Activated T-cell treated with anti-CD3 and anti-CD28 coated beads, Interleukin-2, amount 50 U/mL, for 4 hours (primary cell): ENCODE data around the gene STUM. TPM values are rescaled to one million over a fixed set of nuclear protein-coding genes. Genes with fewer than 3 reads are reported as not detected.

Source experiments
- ATAC-seq, 2 donors: fragments of 200-7000 bp; cut with Tn5 transposase; one replicate each; pipeline ENCODE4 v1.10.0; 2021
- DNase-seq: peaks from one replicate; pipeline ENCODE4 v3.0.0-alpha.2; 2020
- H3K27me3 Mint-ChIP-seq: one replicate; pipeline ENCODE4 v1.8.0; 2021; ENCODE audit warnings: low read depth, mixed read lengths
- H3K36me3 Mint-ChIP-seq: one replicate; pipeline ENCODE4 v1.8.0; 2022; ENCODE audit warnings: mixed read lengths; ENCODE audit not compliant: insufficient read depth
- H3K4me1 Mint-ChIP-seq: one replicate; pipeline ENCODE4 v1.8.0; 2021; ENCODE audit warnings: low read depth, mixed read lengths
- H3K4me3 Mint-ChIP-seq: one replicate; pipeline ENCODE4 v1.8.0; 2021; ENCODE audit warnings: mild to moderate bottlenecking, moderate library complexity, mixed read lengths
- H3K9me3 Mint-ChIP-seq: one replicate; pipeline ENCODE4 v1.8.0; 2021; ENCODE audit warnings: mixed read lengths
- total RNA-seq, 3 donors: library from RNA; stranded (reverse); gene quantifications; one replicate each; pipeline ENCODE4 v1.2.1, GENCODE V29; 2021

The STUM gene
- total RNA-seq, 3 donors from 2014 or later: not detected

GRCh38 chr1:226575739-226576378, 27.3 kb downstream of the STUM start:
- ATAC-seq (no peak), DNase-seq (no peak)
- no peak overlapping the region for H3K4me3 Mint-ChIP-seq
- no peaks in the 10 kb centered on the region for H3K27me3 Mint-ChIP-seq
- no peaks in the 10 kb centered on the region for H3K36me3 Mint-ChIP-seq
- H3K4me1 Mint-ChIP-seq: no peaks in the 10 kb centered on the region
- no peaks in the 10 kb centered on the region for H3K9me3 Mint-ChIP-seq

GRCh38 chr1:226576601-226577000, 28.0 kb downstream of the STUM start:
- DNase-seq (no peak), ATAC-seq (no peak)
- no peaks in the 10 kb centered on the region for H3K9me3 Mint-ChIP-seq
- no peaks in the 10 kb centered on the region for H3K36me3 Mint-ChIP-seq
- no peak overlapping the region for H3K4me3 Mint-ChIP-seq
- H3K27me3 Mint-ChIP-seq: no peaks in the 10 kb centered on the region
- H3K4me1 Mint-ChIP-seq: no peaks in the 10 kb centered on the region

GRCh38 chr1:226577401-226578180, 29.0 kb downstream of the STUM start:
- Mint-ChIP-seq H3K4me1 (no peaks in the 10 kb centered on the region), H3K4me3 (no peak overlapping the region), H3K36me3 (no peaks in the 10 kb centered on the region), H3K27me3 (peaks cover 2% of the 10 kb centered on the region), H3K9me3 (no peaks in the 10 kb centered on the region)
- no peak for DNase-seq
- ATAC-seq: no peak

GRCh38 chr1:226578946-226579578, 30.5 kb downstream of the STUM start:
- Mint-ChIP-seq H3K36me3 (no peaks in the 10 kb centered on the region), H3K9me3 (no peaks in the 10 kb centered on the region)
- no peak for ATAC-seq

GRCh38 chr1:226579781-226580323, 31.3 kb downstream of the STUM start:
- ATAC-seq (no peak), DNase-seq (no peak)
- Mint-ChIP-seq H3K4me3 (no peak overlapping the region), H3K4me1 (no peaks in the 10 kb centered on the region), H3K36me3 (no peaks in the 10 kb centered on the region), H3K9me3 (no peaks in the 10 kb centered on the region), H3K27me3 (peaks cover 2% of the 10 kb centered on the region)

More at GRCh38 chr1:226578946-226579578, 30.5 kb downstream of the STUM start:
- H3K4me1 Mint-ChIP-seq: no peaks in the 10 kb centered on the region
- H3K4me3 Mint-ChIP-seq: no peak overlapping the region
- no peak for DNase-seq
- H3K27me3 Mint-ChIP-seq: peaks cover 2% of the 10 kb centered on the region

GRCh38 chr1:226580625-226581270, 32.2 kb downstream of the STUM start:
- Mint-ChIP-seq H3K27me3 (peaks cover 2% of the 10 kb centered on the region), H3K36me3 (no peaks in the 10 kb centered on the region), H3K4me1 (no peaks in the 10 kb centered on the region), H3K9me3 (no peaks in the 10 kb centered on the region), H3K4me3 (no peak overlapping the region)
- DNase-seq (no peak), ATAC-seq (no peak)

GRCh38 chr1:226581650-226582330, 33.2 kb downstream of the STUM start:
- Mint-ChIP-seq H3K9me3 (no peaks in the 10 kb centered on the region), H3K4me3 (no peak overlapping the region), H3K4me1 (no peaks in the 10 kb centered on the region), H3K36me3 (no peaks in the 10 kb centered on the region), H3K27me3 (peaks cover 2% of the 10 kb centered on the region)
- ATAC-seq (no peak), DNase-seq (no peak)

- Mint-ChIP-seq H3K4me1 (no peaks in the 10 kb centered on the region), H3K9me3 (no peaks in the 10 kb centered on the region), H3K36me3 (no peaks in the 10 kb centered on the region), H3K27me3 (peaks cover 2% of the 10 kb centered on the region), H3K4me3 (no peak overlapping the region)
- ATAC-seq: no peak
- DNase-seq: no peak
Measured at GRCh38 chr1:226582966-226583365, 34.4 kb downstream of the STUM start.

- no peak for ATAC-seq
- no peak for DNase-seq
- no peak overlapping the region for H3K4me3 Mint-ChIP-seq
- no peaks in the 10 kb centered on the region for H3K4me1 Mint-ChIP-seq
- H3K27me3 Mint-ChIP-seq: peaks cover 2% of the 10 kb centered on the region
- no peaks in the 10 kb centered on the region for H3K36me3 Mint-ChIP-seq
- H3K9me3 Mint-ChIP-seq: no peaks in the 10 kb centered on the region
Measured at GRCh38 chr1:226584164-226584563, 35.6 kb downstream of the STUM start.

- Mint-ChIP-seq H3K4me3 (no peak overlapping the region), H3K9me3 (no peaks in the 10 kb centered on the region), H3K36me3 (no peaks in the 10 kb centered on the region), H3K4me1 (no peaks in the 10 kb centered on the region), H3K27me3 (peaks cover 6% of the 10 kb centered on the region)
- no peak for DNase-seq
- no peak for ATAC-seq
Measured at GRCh38 chr1:226586116-226586515, 37.6 kb downstream of the STUM start.

- H3K4me1 Mint-ChIP-seq: no peaks in the 10 kb centered on the region
- H3K4me3 Mint-ChIP-seq: no peak overlapping the region
- peaks cover 5% of the 10 kb centered on the region for H3K27me3 Mint-ChIP-seq
- no peaks in the 10 kb centered on the region for H3K36me3 Mint-ChIP-seq
- no peaks in the 10 kb centered on the region for H3K9me3 Mint-ChIP-seq
- ATAC-seq (no peak), DNase-seq (no peak)
Measured at GRCh38 chr1:226586650-226587422, 38.3 kb downstream of the STUM start.

GRCh38 chr1:226588484-226588883, 39.9 kb downstream of the STUM start:
- ATAC-seq: no peak
- no peak for DNase-seq
- Mint-ChIP-seq H3K9me3 (no peaks in the 10 kb centered on the region), H3K4me1 (no peaks in the 10 kb centered on the region), H3K4me3 (no peak overlapping the region), H3K36me3 (no peaks in the 10 kb centered on the region), H3K27me3 (peaks cover 8% of the 10 kb centered on the region)

GRCh38 chr1:226589008-226589733, 40.6 kb downstream of the STUM start:
- DNase-seq (no peak), ATAC-seq (no peak)
- H3K4me3 Mint-ChIP-seq: no peak overlapping the region
- no peaks in the 10 kb centered on the region for H3K4me1 Mint-ChIP-seq
- H3K27me3 Mint-ChIP-seq: peaks cover 15% of the 10 kb centered on the region
- no peaks in the 10 kb centered on the region for H3K9me3 Mint-ChIP-seq
- H3K36me3 Mint-ChIP-seq: no peaks in the 10 kb centered on the region
